Liver (tissue), 3 donors: ENCODE measurements around the gene AKAP12.

ENCODE experiments used
- ATF3 ChIP-seq: IDR thresholded peaks from 2 replicates; pipeline ENCODE4 v1.6.1; 2016; ENCODE audit warnings: antibody characterized with exemption
- GABPA ChIP-seq, 2 donors: IDR thresholded peaks in 1 of 2; conservative IDR thresholded peaks in 1 of 2; 2 replicates each; pipeline ENCODE4 v1.6.1; 2016; ENCODE audit warnings: antibody characterized with exemption in 2 of 2, mild to moderate bottlenecking in 1 of 2, moderate library complexity in 1 of 2
- HNF4A ChIP-seq, 2 donors: conservative IDR thresholded peaks; 2 replicates each; pipeline ENCODE4 v1.6.1; 2016; ENCODE audit warnings: antibody characterized with exemption in 2 of 2, mild to moderate bottlenecking in 2 of 2
- JUND ChIP-seq, 2 donors: IDR thresholded peaks; 2 replicates each; pipeline ENCODE4 v1.6.1; 2016; ENCODE audit warnings: antibody characterized with exemption in 2 of 2
- MAX ChIP-seq: IDR thresholded peaks from 2 replicates; pipeline ENCODE4 v1.6.1; 2016; ENCODE audit warnings: antibody characterized with exemption
- RAD21 ChIP-seq, 2 donors: IDR thresholded peaks; 2 replicates each; pipeline ENCODE4 v1.6.1; 2016; ENCODE audit warnings: antibody characterized with exemption in 2 of 2, mild to moderate bottlenecking in 2 of 2
- REST ChIP-seq: IDR thresholded peaks from 2 replicates; pipeline ENCODE4 v1.6.1; 2016; ENCODE audit warnings: antibody characterized with exemption, mild to moderate bottlenecking
- SP1 ChIP-seq: IDR thresholded peaks from 2 replicates; pipeline ENCODE4 v1.6.1; 2018; ENCODE audit warnings: antibody characterized with exemption, mild to moderate bottlenecking
- TAF1 ChIP-seq: conservative IDR thresholded peaks from 2 replicates; pipeline ENCODE4 v1.6.1; 2016; ENCODE audit warnings: antibody characterized with exemption, mild to moderate bottlenecking
- YY1 ChIP-seq: IDR thresholded peaks from 2 replicates; pipeline ENCODE4 v1.6.1; 2016; ENCODE audit warnings: antibody characterized with exemption, mild to moderate bottlenecking
- ZBTB33 ChIP-seq: IDR thresholded peaks from 2 replicates; pipeline ENCODE4 v1.6.1; 2016; ENCODE audit warnings: antibody characterized with exemption
- TF ChIP-seq, protein P1 (sequence below): fragments of 150-350 bp; IDR thresholded peaks from 2 replicates; pipeline ENCODE4 v1.5.1; 2017; ENCODE audit warnings: improper control_type of control experiment, low read depth, low read length; ENCODE audit not compliant: missing input control
- donor health status: healthy.
- donor health status: healthy.

DNA sequence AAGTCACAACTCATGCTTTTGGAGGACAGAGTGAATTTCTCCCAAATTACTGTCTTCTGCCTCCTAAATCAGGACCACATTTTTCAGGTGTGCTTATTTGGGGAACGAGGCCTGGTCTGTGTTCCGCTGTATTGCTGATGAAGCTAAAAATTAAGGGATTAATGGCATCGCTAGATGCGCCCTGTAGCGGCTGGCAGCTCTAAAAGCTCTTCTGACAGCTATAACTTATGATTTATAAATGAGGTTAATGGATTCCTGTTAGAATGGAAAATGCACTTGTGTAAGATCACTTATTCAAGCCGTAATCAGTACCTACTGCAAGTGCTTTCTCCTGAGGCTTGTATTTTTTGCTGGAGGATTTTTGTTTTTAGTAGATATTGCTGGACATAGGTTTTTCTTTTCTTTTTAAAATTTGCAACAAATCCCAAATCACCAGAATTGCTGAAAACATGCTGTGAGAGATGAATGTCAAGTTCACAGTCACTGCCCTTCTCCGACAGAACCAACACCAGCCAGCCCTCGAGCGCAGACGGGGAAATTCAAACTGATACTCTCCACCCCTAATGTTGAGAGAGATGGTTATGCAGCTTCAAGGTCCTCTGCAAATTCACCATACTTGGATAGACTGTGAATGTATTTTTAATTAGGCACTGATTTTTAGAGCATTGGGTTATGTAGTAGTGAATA, 49.1 kb downstream of the AKAP12 start:
- TF ChIP-seq, protein P1, sequence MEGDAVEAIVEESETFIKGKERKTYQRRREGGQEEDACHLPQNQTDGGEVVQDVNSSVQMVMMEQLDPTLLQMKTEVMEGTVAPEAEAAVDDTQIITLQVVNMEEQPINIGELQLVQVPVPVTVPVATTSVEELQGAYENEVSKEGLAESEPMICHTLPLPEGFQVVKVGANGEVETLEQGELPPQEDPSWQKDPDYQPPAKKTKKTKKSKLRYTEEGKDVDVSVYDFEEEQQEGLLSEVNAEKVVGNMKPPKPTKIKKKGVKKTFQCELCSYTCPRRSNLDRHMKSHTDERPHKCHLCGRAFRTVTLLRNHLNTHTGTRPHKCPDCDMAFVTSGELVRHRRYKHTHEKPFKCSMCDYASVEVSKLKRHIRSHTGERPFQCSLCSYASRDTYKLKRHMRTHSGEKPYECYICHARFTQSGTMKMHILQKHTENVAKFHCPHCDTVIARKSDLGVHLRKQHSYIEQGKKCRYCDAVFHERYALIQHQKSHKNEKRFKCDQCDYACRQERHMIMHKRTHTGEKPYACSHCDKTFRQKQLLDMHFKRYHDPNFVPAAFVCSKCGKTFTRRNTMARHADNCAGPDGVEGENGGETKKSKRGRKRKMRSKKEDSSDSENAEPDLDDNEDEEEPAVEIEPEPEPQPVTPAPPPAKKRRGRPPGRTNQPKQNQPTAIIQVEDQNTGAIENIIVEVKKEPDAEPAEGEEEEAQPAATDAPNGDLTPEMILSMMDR, result no peak
- TF ChIP-seq ZBTB33 (no peak), TAF1 (no peak), SP1 (no peak), HNF4A (conservative IDR thresholded peaks at IDR 0.05) (no peak), REST (no peak), RAD21 (IDR thresholded peaks at IDR 0.05) (no peak), YY1 (no peak), MAX (no peak), ATF3 (no peak), GABPA (IDR thresholded peaks at IDR 0.05 in 1 of 2, conservative IDR thresholded peaks at IDR 0.05 in 1 of 2) (no peak), JUND (IDR thresholded peaks at IDR 0.05) (no peak)
